Middle frontal gyrus (tissue), 1 donor: ENCODE measurements around the gene MTTP.

Experiments
- DNase-seq: peaks from one replicate; pipeline ENCODE4 v3.0.0-alpha.2; 2015; ENCODE audit warnings: low spot score; ENCODE audit errors: extremely low spot score

Gene MTTP

DNA sequence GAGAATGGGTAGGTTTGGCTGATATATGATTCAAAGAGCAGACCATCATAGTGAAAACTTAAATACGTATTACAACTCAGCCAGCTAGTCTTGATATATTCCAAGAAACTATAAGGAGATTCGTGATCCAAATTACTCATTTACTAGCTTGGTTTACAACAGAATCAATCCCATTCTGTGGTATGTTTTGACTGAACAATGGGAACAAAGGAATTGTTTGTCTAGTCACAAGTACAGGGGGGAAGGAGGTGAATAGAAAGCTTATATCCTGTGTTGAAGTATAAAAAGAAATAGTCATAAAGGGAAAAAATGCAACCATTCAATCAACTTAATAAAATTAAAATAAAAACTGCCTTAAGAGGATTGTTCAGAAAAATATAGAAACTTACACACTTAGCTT is 66.1 kb downstream of the MTTP start:
- DNase-seq: no peak

DNA sequence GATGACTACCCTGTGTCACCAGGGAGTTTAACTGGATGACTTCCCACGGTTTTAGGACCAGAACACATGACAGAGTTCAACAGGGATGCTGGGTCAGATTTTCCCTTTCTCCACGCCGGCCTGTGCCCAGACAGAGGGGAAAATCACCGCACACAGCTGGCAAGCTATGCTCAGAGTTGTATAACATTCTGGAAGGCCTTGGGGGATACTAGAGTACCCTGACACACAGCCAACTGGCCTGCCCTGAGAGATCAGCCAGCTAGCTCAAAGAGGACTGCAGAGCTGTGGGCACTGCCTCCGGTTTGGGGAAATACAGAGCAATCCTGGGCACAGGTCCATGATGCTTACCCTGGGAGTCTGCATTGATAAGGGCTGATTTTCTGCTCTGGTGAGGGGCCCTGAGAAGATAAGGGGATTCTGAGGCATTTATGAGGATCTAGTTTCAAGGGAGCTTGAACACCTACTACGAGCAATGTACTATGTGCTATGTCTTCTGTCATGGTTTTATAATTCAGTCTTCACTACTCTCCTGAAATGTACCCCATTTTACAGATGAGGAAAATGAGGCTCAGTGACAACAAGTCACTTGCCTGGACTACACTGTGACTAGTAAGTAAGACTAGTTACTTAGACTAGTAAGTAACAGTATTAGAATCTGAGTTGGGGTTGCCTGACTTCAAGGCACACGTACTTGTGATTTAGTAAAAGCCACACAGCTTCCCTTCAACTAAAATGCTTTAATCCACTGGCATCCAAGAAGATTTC is 68.3 kb downstream of the MTTP start:
- no peak for DNase-seq

DNA sequence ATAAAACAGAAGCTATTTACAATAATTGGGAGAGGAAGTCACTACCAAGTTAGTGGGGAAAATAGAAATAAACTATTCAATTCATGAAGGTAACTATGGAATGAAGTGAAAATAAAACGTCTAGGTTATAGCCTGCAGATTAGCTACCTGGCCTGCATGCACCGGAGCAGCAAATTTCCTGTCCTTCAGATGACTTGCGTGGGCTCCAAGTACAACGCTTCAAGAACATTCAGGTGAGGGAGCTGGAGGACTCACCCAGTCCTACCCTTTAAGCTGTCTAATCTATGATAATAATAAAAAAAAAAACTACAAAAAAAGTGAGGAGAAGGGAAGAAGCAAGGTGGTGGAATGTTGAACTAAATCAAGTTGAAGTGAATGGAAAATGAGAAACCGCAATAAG is 69.8 kb downstream of the MTTP start:
- DNase-seq: no peak

DNA sequence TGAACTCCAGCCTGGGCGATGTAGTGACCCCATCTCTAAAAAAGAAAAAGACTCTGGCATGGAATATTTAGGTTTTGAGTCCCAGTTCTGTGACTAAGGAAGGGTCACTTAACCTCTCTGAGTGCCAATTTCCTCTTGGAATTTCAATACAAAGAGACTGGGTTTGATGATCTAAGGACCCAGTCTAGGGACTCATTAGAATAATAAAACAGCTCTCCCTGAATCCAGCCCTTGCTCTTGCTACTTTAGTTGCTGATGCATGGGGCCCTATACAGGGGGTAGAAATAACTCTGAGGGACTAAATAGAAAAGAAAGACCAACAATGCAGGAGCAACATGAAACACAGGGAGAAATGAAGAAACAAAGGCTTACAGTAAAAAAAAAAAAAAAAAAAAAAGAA is 70.4 kb downstream of the MTTP start:
- no peak for DNase-seq

DNA sequence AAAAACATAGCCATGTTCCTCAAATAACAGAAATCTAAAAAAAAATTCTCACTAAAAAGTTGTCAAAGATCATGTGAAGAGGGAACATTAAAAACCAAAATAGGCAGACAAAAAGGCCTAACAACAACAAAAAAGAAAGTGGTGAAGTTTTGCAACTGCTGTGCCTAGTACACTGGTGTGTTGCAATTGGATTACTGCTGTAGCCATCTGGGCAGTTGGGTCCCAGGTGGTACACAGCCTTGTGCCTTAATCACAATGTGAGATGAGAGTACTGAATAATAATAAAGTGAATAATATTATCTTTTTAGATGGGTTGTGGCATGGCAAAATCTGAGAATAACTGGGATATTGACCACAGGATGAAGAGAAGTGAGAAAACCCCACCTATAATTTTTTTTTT is 71.0 kb downstream of the MTTP start:
- DNase-seq: no peak

DNA sequence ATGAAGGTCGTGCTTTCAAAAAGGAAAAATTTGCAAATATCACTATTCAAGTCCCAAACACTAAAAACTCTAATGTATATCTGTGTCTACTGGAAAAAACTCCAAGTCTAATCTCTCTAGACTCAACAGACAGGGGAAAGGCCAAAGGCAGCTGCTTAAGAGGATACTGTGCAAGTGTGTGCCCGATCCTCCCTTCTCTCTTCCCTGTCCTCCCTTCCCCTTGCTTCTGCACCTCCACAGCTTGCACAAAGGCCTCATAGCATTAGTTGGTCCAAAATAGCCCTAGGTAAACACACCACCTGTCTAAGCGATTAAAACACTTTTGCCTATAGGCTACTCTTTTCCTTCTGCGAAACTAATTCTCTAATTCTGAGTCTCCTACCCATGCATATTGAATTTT is 72.4 kb downstream of the MTTP start:
- no peak for DNase-seq

DNA sequence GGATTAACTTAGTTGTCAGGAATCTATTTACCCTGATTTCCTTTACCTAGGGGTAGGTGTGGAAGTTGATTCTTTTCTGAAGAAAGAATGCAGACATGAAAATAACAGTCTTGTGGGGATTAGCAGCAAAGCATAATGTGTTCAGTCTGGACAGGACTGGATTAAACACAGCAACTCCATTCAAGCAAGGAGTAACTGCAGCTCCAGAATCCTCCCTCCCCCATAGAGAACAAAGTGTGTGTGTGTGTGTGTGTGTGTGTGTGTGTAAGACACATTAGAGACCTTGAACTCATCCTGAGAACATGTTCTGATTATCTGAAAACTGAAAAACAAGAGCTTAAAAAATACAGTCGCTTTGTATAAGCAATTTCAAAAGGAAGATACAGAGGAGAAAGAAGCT is 73.7 kb downstream of the MTTP start:
- DNase-seq: no peak

DNA sequence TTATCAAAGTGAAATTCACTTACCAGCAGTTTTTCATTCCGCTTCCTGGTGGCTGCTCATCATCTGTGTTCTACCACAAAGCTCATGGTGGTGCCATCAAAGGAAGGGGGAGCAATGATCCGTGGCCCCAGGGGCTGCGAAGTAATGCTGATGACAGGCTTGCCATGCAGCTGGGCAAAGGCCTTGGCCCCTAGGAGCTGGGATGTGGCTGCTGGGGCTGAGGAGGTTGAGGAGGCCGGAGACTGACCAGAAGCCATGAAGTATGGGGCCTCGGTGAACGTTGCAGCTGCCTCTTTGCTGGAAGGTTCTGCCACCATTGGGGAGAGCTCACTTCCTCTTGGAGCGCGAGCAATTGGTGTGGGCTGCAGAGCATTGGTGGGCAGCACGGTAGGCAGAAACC is 74.6 kb downstream of the MTTP start:
- no peak for DNase-seq

DNA sequence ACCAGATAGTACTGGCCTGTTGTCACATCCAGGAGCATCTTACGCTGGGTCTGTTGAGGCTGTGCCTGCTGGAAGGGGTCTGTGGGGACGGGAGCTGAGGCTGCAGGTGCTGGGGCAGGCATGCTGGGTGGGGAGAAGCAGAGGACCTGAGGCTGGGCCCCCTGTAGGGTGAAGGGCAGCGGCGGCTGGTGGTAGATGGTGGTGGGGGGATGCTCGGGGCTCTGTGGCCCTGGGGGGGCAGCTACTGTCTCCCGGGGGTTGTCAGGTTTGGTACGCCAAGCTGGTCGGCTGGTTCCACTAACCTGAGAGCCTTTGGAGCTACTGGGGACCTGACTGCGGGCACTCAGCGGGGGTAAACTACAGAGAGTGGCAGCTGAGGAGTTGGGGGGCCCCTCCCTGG is 75.2 kb downstream of the MTTP start:
- DNase-seq: no peak

DNA sequence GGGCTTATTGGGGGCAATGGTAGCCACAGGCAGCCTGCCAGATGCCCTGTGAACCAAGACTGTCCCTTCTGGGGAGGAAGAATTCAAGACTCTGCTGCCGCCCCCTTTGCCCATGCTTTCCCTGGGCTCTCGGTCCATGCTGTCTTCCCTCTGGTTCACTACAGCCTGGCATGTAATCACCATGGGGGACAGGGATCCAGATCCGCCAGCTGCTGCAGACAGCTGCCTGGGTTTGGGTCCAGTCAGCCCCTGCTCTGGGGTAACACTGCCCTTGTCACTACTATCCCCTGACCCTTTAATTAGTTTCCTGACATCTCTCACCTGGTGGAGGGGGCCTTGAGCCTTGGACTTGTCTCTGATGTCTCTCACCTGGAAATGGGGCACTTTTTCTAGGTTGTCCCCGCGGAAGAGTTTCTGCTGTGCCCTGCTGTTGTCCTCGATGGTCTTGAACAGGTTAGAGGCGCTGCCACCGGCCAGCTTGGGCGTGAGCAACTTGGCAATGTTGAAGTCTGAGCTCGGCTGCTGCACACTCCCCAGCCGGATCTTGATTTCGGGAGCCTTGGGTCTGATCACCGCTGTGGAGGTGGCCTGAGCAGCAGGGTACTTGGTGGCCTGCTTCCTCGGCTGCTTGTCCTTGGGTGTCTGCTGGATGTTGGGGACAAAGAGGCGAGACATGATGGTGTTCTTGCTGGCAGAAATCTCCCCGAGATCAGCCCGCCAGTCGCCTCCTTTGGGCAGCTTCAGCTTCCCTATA is 76.6 kb downstream of the MTTP start:
- DNase-seq: no peak

DNA sequence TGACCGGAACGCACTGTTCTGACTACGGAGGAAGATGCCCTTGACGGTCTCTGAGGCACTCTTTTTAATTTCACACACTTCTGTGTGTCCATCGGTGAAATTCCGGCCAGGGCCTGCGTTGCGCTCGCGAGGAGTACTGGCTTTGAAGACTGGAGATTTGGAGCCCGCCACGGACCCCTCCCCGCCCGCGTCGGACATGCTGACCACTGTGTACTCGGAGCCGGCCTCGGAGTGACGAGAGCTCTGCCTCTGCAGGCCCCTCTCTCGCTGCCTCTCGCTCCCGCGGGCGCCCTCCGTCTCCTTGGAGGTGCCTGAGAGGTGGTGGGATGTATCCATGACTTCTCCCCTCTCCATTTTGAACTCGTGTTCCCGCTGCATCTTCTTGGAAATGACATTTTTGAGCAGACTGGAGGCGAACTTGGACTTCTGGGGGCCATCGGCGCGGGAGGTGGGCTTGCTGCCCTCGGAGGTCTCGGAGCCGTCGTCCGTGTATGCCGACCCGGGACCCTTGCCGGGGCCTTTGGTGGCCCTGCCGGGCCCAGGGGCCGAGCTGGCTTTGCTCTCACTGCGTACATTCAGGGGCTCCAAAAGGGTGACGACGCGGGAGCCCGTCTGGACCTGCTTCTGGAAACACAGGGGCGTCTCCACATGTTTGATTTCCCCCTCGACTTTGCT is 77.3 kb downstream of the MTTP start:
- no peak for DNase-seq

DNA sequence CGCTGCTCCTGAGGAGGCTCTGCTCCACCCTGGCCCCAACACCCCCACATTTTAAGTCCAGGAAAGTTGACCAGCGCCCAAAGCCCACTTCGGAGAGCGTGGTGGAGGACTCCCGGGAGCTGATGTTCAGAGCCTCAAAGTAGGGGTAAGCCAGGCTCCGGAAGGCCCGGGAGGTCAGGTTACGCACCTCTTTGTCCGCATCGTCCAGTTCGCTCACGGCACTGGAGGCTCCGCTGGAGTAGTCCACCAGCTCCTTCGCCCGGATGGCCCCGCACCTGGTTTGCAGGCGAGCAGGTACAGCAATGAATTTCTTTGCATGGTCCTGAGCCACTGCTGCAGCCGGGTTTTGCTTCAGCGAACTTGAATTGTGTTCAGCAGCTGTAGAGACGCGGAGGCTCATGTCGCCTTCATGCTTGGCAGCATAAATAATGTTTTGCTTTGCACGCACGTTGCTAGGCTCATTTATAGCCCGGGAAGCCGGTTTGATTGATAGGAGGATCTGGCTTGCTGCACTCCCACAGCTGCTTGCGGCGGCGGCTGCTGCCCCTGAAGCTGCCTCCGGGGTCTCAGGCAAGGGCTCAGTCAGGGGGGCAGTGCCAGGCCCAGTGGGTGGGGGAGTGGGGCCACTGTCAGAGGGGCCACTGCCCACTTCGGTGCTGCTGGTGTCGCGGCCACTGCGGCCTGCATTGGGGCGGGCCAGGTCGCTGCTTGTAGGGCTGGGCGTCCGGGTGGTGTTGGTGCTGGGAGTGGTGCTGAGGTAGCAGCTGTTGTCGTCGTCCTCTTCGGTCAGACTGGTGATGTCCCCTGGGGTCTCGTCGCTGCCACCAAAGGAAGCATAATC is 78.2 kb downstream of the MTTP start:
- no peak for DNase-seq

DNA sequence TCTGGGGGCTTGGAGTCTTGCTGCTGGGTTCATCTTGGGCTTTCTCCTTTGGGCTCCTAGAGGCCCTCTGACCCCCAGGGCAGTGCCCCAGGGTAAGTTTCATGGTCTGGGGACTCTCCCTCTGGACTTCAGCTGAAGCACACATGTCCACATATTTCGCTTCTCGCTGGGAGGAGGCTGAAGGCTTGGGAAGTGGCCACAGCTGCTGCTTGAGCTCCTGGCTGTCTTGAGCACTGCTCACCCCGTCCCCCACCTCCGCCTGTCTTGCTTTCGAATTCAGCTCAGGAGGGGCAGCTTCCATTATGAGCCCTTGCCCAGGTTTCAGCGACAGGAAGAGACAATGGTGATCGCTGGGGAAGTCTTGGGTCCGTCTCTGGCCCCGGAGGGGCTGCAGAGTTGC is 79.3 kb downstream of the MTTP start:
- DNase-seq: no peak

DNA sequence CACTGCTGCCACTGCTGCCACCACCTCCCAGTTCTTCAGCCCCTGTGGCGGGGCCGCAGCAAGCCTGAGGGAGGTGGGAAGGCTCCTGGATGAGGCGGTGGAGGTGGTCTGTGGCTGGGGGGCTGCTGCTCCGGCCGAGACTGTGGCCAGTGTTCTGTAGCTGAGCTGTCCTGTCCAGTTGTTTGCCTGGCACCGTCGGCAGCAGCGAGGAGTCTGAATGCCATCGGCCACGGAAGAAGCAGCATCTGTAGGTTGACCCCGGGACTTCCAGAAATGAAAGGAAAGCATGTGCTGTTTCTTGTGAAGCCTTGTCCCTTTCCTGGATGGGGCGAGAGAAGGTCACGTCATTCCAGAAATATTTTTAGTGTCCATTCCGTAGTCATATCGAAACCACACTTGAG is 79.7 kb downstream of the MTTP start:
- no peak for DNase-seq

DNA sequence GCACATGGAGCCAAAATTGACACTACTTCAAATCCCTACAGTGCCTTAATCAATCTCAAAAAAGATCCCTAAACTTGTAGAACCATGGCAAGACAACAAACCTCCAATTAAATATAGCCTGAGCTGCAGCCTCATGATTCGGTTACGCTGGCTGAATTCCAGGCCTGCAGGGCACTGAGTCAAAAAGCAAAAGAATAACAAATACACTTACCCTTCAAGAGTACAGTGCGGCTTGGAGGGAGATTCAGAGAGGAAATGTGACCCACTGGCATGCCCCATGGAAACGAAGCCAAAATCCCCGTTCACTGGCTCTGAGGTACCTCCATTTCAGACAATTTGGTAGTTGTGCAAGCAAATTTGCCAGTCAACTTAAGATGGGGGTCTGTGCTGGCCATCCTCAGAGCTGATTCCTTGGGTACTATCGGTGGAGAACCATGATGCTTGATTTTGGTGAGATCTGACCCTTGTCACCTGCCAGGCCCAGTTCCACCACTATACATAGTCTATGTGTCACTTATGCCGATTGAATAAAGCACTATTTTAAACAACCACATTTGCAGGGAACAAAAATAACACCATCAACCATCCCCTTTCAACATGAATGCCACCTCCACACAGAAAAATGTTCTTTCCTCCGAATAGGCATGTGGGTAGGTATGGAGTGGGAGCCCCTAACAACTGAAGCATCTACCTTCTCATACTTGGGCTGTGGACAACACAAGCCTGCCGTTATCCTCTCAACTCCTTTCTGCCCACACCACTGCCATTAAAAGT is 80.9 kb downstream of the MTTP start:
- DNase-seq: no peak

DNA sequence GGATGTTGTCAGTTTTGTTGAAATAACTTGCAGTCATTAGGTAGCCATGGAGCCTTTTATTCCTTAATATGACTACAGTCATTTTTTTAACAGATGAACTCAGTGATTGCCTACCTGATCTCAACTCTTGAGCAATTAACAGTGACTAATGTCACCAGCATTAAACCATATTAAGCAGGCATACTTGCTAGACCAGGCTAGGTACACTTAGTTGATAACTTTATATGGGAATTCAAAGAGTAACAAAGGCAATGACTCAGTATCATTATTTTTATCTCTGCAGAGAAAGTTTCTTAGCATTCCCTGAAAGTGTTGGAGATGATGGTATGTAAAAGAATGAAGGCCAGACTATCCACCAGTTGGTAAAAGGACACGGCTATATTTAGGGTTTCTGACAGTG is 83.2 kb downstream of the MTTP start, which contains the start of gene C4orf54:
Gene C4orf54 (minus strand): TSS at position 31 of the 400 bp plus-strand sequence. CDS start 3,180 bp downstream, outside the sequence.
- no peak for DNase-seq

DNA sequence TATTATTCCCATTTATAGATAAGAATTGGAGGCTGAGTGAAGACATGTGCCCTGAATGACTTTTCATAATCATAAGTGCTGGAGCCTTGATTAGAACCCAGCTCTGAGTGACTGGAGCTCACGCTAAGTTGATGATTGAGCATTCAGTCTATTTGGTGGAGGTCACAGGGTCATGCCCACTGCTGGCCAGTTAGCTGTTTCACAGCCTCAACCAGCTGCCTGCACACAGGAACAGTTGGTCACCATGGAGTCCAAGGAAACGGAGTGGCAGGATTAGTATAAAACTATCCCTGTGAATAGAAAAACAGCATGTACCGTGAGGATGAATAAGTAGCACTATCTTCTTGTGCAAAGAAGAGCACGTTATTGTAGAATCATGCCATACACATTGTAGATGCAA is 84.0 kb downstream of the MTTP start:
- DNase-seq: no peak

DNA sequence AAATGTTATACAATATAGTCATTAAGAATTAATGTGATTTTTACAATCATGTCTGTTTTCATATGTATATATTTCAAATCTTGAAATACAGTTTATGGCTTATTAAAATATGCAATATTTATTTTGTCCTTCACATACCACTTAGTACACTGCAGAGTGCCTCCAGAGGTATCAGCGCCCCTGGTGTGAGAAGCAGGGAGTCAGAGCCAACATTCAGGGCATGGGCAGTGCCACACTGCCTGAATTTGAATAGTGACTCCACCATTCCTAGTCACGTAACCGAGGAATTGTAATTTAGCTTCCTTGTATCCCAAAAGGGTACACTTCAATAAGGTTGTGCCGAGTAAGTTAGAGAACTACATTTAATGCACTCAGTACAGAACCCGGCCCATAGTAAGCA is 87.3 kb downstream of the MTTP start:
- DNase-seq: no peak

DNA sequence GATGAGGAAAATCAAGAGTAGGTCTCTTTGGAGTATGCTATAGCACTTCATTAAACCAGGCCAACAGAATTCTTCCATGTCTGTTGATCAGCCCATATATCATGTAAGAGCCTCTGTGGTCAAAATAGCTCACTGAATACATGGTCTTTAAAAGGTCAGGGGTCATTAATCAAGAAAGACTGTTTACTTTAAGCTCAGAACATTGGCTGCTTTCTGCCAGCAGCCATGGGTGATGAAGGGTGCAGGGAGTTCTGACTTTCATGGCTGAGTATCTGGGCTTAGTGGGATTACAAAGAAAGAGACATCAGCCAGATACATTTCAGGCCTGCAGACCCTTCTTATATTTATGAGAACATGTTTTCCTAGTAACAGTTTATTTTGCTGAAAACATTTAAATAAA is 90.1 kb downstream of the MTTP start:
- DNase-seq: no peak

DNA sequence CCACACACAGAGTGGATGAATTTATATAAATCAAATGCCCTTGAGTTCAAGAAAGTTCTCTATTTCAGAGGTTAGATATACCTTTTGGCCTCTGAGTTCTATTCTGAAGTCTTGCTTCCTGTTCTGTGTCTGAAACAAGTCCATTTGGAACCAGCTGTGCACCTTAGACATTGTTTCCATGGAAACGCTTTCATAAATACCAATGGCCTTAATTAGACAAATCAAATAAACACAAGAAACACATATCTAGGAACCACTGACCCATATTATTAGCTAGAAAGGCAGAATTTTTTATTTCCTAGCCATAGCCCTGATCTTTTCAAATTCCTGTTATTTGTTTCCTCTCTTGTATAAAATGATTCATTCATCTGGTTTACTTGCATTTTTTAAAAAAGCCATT is 91.4 kb downstream of the MTTP start:
- DNase-seq: no peak

DNA sequence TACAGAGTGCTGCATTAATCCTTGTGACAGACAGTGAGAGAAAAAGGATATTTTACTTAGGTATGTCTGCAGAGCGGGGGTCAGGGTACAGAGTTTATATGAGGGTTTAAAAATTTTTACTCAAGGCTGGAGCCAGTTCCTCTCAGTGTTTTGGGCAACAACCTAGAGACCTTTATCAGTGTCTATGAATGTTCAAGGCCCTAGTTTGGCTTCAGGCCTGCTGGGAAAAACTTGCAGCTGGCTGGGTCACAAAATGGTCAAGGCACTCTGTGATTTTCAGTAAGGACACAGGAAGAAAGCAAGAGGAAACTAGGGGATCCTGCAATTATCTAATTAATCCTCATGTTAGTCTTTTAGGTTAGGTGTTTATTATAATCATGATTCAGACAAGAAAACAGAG is 93.8 kb downstream of the MTTP start:
- DNase-seq: no peak
